Right atrium auricular region (tissue), 2 donors: Measurements from ENCODE around the gene MECP2. TPM values are rescaled to one million over a fixed set of nuclear protein-coding genes. Genes with fewer than 3 reads are reported as not detected.

Source experiments
- DNase-seq: peaks from one replicate; pipeline ENCODE4 v3.0.0-alpha.2; 2019; ENCODE audit warnings: low spot score
- H3K27ac ChIP-seq, 2 donors: fragments of 200-600 bp; sonication (generic); 1 replicate in 1 of 2; 2 replicates in 1 of 2; pipeline ENCODE4 v1.5.1; 2016 to 2019
- H3K27me3 ChIP-seq, 2 donors: fragments of 200-600 bp; sonication (generic); one replicate each; pipeline versions ENCODE4 v1.5.1 to v1.6.0; 2017 to 2019
- H3K36me3 ChIP-seq: fragments of 200-600 bp; sonication (generic); one replicate; pipeline ENCODE4 v1.5.1; 2016
- H3K4me1 ChIP-seq, 2 donors: fragments of 200-600 bp; sonication (generic); one replicate each; pipeline versions ENCODE4 v1.5.1 to v1.6.0; 2017 to 2019
- H3K4me3 ChIP-seq, 2 donors: fragments of 200-600 bp; sonication (generic); 1 replicate in 1 of 2; 2 replicates in 1 of 2; pipeline ENCODE4 v1.5.1; 2017 to 2019; ENCODE audit warnings: mild to moderate bottlenecking in 1 of 2, moderate library complexity in 1 of 2
- H3K9me3 ChIP-seq, 2 donors: fragments of 200-600 bp; sonication (generic); one replicate each; pipeline ENCODE4 v1.5.1; 2019
- CTCF ChIP-seq, 2 donors: fragments of 200-600 bp; sonication (generic); IDR thresholded peaks; one replicate each; pipeline ENCODE4 v1.5.1; 2019; ENCODE audit warnings: antibody characterized with exemption in 2 of 2
- total RNA-seq, 2 donors: library from RNA; depleted of rRNA; stranded (reverse); fragments of >200 nt; gene quantifications; one replicate each; pipeline ENCODE4 v1.1.0, GENCODE V29; 2016

The MECP2 gene
- total RNA-seq, 2 donors from 2014 or later: 52.7 to 69.1 TPM

DNA sequence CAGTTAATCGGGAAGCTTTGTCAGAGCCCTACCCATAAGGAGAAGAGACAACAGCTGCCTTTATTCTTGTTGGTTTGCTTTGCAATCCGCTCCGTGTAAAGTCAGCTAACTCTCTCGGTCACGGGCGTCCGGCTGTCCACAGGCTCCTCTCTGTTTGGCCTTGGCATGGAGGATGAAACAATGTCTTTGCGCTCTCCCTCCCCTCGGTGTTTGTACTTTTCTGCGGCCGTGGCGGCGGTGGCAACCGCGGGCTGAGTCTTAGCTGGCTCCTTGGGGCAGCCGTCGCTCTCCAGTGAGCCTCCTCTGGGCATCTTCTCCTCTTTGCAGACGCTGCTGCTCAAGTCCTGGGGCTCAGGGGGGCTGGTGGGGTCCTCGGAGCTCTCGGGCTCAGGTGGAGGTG is 67.3 kb downstream of the MECP2 start:
- H3K36me3 ChIP-seq: peaks cover 32% of the 10 kb centered on the region
- TF ChIP-seq CTCF (IDR thresholded peaks at IDR 0.05): no peak
- no peaks in the 10 kb centered on the region for H3K27me3 ChIP-seq
- H3K9me3 ChIP-seq: no peaks in the 10 kb centered on the region
- H3K4me1 ChIP-seq: peaks cover 0 to 17% of the 10 kb centered on the region in 2 donors
- DNase-seq: no peak
- no peak overlapping the region for H3K4me3 ChIP-seq
- no peak overlapping the region for H3K27ac ChIP-seq

DNA sequence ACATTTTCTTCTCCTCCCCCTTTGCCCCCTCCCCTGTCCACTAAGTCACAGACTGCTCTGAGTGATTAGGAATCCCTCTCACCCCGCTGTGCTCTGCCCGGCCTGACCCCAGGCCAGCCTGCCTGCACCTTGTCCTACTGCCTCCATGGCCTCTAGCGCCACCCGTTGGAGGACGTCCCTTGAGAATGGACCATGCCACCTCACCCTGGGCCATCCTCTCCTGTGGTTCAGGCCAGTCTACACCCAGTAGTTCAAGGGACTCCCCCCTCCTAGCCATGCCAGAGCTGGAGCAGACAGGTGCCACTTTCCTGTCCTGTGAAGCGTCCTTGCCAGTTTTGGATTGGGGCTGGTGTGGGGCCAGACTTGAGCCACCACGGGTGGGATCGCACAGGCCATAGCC is 68.1 kb downstream of the MECP2 start:
- no peak for TF ChIP-seq CTCF (IDR thresholded peaks at IDR 0.05)
- no peak overlapping the region for H3K4me3 ChIP-seq
- no peaks in the 10 kb centered on the region for H3K27me3 ChIP-seq
- no peak for DNase-seq
- peaks cover 32% of the 10 kb centered on the region for H3K36me3 ChIP-seq
- H3K27ac ChIP-seq: no peak overlapping the region
- no peaks in the 10 kb centered on the region for H3K9me3 ChIP-seq
- H3K4me1 ChIP-seq: peaks cover 0 to 17% of the 10 kb centered on the region in 2 donors

DNA sequence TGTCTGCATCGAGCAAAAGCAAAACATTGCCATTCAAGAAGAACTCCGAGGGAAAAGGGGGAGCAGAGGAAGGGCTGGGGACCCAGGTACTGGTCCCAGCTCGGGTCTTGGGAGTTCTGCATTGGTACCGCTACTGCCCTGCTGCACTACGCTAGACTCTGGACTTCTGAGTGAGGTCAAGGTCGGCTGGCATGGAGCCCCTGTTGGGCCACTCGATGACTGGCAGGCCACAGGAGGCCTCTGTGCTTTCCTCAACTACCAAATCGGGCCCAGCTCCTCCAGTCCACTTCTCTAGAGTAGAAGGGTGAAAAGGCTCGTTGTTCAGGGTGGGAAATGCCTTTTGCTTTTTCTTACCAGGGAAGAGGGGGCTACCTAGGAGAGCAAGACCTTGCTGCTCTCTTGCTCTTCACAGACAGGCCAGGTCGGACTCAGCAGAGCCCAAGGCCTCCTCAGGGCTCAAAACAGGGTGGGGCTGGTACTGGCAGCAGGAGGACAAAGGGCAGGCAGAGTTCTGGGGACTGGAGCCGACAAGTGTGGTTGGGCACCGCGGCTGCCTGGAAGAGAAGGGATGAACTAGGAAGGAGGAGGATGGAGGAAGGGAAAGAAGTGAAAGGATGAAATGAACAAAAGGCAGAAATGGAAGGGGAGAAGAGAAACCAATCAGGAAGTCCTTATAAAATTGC is 68.9 kb downstream of the MECP2 start:
- Histone ChIP-seq H3K9me3 (no peaks in the 10 kb centered on the region), H3K27me3 (no peaks in the 10 kb centered on the region), H3K4me1 (peaks cover 0 to 17% of the 10 kb centered on the region in 2 donors), H3K27ac (no peak overlapping the region), H3K4me3 (no peak overlapping the region), H3K36me3 (peaks cover 32% of the 10 kb centered on the region)
- TF ChIP-seq CTCF (IDR thresholded peaks at IDR 0.05): no peak
- no peak for DNase-seq

DNA sequence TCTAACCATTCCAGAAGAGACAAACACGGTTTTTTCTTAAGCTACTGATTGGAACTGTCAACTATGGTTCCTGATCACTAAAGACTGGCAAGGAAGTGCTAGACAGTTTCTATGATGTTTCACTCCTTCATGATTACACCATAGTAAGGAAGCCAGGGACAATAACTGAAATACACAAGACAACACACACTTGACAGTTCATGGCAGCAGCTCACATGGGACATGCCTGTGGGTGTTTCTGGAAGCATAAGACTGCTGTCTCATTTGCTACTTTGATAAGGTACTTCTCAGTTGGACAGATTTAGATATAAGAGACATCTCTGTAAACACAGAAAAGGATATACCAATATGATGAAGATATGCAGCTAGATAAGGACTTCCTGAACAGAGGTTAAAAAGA is 69.5 kb downstream of the MECP2 start:
- no peak for DNase-seq
- no peak for TF ChIP-seq CTCF (IDR thresholded peaks at IDR 0.05)
- no peaks in the 10 kb centered on the region for H3K9me3 ChIP-seq
- H3K36me3 ChIP-seq: peaks cover 32% of the 10 kb centered on the region
- peaks cover 0 to 14% of the 10 kb centered on the region in 2 donors for H3K4me1 ChIP-seq
- no peaks in the 10 kb centered on the region for H3K27me3 ChIP-seq
- no peak overlapping the region for H3K27ac ChIP-seq
- H3K4me3 ChIP-seq: no peak overlapping the region

GRCh38 chrX:154027022-154027402 is 70.5 kb downstream of the MECP2 start:
- no peaks in the 10 kb centered on the region for H3K27me3 ChIP-seq
- peaks cover 0 to 8% of the 10 kb centered on the region in 2 donors for H3K4me1 ChIP-seq
- TF ChIP-seq CTCF (IDR thresholded peaks at IDR 0.05): no peak
- H3K4me3 ChIP-seq: no peak overlapping the region
- no peaks in the 10 kb centered on the region for H3K9me3 ChIP-seq
- no peak for DNase-seq
- H3K27ac ChIP-seq: no peak overlapping the region
- peaks cover 27% of the 10 kb centered on the region for H3K36me3 ChIP-seq
